CD4-positive, alpha-beta T cell treated with Interleukin-6 at 100 ng/mL for 8 hours (primary cell): Measurements from ENCODE around the gene CIB4.
"Not testable (repeated sequence)": the region's sequence is repeated elsewhere in the genome, so short reads cannot be mapped to it uniquely, and the experiment has no call there.

ENCODE experiments used
- DNase-seq: peaks from one replicate; pipeline ENCODE4 v3.0.0-alpha.2; 2020; ENCODE audit warnings: mixed read lengths, low spot score

The CIB4 gene

DNA sequence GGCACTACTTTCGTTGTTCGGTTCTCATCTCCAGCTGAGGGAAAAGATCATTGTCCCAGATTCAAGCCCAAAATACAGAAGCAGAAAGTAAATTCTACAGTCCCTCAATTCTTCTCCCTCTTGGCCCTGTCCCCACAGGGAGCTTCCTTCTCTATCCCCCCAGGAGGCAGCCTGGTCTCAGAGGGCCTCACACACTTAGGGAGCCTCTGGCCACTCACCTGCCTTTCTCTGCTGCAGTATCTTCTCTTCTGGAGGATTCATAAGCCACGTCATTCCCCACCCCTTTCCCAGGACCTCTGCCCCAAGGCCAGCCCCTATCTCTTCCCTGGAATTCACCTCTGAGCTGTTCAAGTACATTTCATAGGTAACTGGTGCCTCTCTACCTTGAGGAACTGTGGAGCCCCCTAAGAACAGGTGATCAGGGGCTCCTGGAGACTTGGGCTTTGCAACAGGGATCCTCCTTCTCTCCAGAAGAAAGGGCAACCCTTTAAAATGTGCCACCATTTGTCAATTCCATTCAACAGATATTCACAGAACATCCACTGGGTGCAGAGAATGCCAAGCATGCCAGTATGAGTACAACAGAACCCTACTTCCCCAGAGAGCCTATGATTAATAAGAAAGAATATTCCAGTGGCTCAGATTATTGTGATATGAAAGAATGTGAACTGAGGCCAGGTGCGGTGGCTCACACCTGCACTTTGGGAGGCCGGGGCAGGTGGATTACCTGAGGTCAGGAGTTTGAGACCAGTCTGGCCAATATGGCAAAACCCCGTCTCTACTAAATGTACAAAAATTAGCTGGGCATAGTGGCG, 72.9 kb downstream of the CIB4 start:
- DNase-seq: no peak

DNA sequence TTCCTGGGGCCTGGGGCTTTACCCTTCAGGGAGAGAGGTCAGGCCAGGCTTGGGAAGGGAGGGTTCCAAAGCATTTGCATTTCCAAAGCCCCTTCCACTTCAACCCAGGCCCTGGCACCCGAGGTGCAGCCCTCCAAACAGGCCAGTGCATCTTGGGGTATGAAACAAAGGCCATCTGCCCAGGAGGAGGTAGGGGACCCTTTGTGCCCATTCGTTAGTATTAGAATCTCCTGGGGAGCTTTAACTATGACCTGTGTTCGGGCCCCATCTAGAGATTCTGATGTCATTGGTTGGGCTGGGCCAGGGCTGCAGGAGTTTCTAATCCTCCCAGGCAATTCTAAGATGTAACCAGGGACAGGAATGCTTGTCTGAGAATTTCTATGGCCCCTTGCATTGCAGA, 73.6 kb downstream of the CIB4 start:
- DNase-seq: no peak

DNA sequence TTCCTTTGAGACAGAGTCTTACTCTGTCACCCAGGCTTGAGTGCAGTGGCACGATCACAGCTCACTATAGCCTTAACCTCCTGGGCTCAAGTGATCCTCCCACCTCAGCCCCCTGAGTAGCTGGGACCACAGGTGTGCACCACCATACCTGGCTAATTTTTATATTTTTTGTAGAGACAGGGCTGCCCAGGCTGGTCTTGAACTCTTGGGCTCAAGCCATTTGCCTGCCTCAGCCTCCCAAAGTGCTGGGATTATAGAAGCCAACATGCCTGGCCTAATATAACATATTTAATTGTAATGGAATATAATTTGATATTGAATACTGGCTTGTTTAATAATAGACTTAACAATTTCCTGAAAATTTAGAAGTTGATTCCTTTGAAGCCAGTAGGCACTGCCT, 74.4 kb downstream of the CIB4 start:
- not testable (repeated sequence) for DNase-seq

DNA sequence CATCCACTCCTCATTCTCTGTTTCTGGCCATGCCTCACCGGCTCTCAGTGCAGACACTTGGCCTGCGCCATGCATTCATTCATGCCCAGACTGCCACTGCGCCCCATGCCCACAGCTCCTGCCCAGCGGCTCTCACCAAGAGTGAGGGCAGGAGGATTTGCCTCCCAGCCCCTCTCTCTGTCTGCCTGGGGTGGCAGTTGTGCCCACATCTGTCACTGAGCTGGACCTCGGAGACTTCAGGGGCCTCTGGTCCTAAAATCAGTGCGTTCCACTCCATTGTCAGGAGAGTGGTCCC, 75.1 kb downstream of the CIB4 start:
- DNase-seq: no peak

DNA sequence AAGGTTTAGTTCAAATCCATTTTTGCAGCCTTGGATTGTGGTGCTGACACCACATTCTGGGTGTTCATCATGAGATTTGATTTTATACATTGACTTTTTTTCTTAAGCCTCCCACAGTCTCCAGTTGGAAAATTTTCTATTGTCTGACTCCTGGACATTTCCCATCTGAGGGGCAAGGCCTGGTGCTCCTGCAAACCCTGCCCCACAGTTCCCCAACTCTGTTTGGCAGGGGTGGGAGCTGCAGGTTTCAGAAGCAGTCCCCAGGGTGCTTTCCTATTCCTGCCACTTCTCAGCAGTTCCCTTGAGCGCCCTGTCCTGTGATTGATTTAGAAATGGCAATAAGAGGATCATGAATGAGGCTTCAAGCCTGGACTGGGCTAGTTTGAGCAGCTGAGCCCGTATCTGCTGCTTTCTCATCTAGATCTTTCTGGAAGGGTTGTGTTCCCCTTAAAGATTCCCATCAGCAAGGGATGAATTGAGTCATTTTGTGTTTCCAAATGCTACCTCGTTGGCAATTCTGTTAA, 77.0 kb downstream of the CIB4 start:
- DNase-seq: no peak

DNA sequence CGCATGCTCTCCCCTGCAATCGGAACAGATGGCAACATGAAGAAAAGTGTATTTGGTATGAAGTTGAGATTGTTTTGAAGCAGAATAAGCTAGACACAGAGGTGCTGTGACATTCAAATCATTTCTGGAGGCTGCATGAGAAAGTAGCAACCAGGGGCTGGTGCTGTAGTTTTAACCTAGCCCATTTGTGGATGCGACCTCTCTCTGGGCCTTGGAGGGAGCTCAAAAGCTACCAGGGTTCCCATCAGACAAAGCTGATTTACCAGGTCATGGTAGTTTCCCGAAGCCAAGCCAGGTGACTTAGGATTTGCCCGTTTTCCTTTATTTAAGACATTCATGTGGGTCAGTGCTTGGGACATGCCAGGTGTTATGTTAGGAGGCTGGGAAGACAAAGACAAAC, 77.5 kb downstream of the CIB4 start:
- DNase-seq: no peak

DNA sequence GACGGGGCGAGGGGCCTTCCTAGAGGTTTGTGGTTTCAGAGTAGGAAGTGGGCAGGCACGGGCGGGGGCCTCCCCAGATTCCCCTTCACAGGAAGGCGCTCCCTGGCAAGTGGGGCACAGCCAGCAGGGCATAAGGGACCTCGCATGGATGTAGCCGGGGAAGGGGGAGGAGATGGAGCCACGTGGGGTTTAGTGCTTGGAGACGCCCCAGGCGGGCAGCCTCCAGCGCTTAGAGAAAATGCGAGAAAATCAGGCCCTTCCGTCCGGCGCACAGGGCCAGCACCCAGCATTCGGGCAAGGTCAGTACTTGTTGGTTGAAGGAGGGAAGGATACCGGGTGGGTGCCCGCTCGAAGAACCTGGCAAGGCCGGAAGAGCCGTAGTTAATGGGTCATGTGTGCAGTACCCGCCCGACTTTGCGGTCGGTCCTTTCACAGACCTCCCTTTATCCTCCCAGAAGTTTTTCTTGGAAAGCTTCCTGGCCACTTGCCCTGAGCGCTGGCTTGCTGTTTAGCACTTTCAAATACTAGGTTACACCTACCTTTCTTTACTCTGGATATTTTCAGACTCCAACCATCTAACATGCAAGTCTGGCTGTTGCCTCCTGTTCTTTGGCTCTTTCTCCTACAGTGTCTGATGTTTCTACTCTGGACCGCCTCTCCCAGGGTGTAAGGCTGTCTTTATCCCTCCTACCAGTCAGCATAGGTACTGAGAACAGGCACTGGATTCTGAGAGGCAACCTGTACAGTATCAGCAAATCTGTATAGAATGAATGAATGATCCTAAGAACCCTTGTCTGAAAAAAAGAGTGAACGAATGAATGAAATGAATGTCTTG, 78.1 kb downstream of the CIB4 start:
- no peak for DNase-seq

DNA sequence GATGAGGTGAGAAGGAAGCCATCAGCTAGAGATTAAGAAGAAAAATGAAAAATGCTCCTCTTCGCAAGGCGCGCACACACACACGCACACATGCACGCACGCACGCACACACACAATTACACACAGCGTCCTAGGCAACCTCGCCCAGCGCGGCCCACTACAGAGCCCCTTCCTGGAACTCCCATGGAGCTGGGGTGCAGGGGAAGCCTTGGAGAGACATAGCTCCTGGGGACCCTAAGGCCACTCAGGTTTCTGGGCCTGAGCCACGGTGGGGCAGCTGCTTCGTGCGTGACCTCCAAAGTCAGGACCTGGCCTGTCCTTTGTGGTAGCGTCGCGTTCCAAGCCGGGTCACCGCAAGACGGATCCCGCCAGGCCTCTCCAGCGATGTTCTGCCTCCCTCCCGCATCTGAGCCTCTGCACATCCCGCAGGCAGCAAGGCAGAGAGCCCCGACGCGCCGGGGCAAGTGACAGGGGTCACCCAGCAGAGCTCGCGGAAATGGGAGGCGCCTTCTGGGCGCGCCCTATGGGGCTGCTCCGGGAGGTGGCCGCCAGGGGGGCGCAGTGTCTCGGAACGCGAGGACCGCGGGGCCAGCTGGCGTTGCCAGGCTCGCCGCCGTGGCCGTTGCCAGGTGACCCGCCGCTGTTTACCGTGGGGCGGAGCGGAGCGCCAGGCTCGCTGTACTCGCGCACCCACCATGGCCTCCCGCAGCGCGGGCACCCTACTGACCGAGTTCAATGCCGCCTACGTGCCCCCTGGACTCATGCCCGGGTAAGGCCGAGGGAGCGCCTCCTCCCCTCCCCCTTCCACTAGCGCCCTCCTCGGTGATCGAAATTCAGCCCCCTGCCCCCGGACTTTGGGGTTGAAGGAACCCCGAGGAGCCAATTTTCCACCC, 79.0 kb downstream of the CIB4 start:
- no peak for DNase-seq

DNA sequence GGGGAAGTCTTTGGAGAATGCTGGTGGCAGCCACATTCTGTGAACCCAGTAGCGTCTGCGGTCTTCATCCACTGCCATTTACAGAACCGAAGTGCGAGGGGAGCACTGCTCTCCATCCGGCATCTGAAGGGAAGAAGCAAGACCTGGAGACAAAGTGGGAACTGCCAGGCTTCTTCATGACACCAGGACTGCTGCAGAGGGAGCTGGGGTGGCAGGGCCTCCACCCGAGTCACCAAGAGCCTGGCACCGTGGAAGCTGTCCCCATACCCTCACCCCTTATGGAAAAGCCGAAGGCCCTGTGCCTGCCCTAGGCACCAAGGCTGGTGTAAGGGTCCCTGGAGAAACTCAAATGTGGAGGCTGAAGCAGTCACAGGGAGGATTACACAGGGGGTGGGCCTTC, 79.8 kb downstream of the CIB4 start:
- no peak for DNase-seq

DNA sequence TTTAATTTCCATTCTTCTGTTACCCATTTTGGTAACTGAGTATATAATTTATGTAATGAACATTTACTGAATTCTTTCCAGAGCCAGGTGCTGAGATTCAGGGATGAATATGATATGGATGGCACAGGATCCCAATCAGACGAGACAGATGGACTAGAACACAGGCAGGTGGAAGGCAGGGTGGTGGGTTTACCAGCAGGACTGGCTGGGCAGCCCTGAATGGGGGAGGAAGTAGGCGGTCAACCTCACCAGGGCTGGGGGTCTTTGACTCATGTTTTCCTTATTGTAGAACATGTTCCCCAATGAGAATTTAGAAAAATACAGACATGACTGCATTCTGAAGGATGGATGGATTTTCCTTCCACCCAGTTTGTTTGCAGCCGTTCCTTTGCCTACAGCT, 80.3 kb downstream of the CIB4 start:
- DNase-seq: no peak

DNA sequence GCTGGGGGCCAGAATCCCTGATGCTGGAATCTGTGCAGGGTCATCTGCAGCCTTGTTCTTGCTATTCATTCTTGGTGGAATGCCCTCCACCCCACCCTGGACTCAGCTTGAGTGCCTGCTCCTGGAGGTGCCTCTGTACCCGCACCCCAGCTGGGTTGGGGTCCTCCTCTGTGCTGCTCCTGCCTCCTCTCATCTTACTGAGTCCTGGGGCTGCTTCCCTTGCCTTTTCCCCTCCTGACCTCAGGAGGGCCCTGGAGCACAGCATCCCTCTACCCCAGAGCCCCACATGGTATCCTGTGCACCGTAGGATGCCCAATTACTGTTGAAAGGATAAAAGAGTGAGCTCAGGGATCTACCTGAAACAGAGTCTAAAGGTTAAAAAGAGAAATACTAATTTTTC, 81.6 kb downstream of the CIB4 start:
- no peak for DNase-seq

DNA sequence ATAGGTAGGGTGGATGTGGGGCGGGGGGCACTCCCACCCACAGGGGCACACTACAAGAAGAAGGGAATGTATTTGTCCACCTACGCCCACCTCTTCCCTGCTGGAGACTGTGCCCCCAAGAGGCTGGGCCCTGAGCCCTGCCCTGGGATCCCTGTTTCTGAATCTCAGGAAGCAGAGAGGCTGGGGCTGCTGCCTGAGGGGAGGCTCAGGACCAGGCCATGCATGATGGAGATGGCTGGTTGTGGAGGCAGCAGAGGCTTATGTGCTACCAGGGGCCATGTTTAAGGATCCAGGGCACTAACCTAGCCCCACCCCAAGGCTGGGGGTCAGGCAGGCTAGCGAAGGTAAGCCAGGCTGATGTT, 82.1 kb downstream of the CIB4 start:
- DNase-seq: no peak

DNA sequence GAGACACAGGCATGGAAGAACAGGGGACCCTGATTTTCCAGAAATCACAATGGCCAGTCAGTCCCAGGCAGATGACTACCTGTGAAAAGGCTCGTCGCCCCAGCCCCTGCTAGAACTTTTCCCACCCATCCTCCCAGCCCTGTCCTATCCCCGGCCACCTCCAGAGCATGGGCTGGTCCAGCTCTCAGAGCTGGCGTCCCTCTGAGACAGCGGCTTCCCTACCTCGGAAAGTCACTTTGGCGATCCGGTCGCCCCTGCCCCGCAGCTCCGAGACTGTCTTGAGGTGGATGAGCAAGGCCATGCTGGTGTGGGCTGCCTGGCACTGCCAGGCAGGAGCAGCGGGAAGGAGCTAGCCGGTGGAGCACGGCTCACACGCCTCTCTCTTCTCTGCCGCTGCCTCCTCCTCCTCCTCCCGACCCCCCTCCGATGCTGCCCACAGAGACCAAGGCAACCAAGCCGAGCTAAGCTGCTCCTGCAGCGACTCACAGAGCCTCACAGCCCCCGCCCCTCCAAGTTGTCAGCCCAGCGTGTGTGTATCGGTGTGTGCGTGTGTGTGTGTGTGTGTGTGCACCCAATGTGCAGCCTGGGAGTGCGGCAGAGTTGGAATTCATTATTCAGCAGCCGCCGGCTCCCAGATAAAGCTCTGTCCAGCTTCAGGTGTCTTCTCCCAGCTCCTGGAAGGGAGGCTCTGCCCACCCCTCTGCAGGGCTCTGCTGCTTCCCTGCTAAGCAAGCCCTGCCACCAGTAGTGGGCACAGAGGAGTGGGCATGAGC, 82.7 kb downstream of the CIB4 start:
- no peak for DNase-seq

DNA sequence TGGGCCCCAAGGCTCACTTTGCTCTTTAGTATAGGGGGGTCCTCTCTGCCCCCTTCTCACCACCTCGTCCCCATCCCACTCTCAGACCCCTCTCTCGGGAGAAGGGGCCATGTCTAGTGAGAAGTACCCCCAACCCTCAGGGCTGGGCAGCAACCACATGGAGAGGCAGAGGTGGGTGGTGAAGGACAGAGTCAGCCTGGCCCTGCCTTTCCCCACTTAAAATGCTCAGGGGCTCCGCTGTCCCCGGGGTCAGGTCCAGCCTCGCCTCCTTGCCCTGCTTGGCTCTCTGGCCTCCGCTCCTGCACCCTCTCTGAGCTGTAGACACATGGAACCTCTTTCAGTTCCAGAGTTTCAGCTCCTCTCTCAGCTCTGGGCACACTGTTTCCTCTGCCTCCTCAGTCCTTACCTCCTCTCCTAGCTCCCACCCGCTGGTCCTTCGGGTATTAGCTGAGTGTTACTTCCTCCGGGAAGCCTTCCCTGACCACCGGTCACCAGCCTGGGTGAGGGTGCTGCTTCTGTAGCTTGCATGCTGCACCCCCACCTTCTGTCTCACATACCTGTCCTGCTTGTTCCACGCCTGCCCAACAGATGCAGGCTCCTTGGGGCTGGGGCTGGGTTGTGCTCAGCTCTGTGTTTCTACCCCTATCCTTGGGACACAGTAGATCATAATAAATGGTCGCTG, 83.8 kb downstream of the CIB4 start:
- no peak for DNase-seq

DNA sequence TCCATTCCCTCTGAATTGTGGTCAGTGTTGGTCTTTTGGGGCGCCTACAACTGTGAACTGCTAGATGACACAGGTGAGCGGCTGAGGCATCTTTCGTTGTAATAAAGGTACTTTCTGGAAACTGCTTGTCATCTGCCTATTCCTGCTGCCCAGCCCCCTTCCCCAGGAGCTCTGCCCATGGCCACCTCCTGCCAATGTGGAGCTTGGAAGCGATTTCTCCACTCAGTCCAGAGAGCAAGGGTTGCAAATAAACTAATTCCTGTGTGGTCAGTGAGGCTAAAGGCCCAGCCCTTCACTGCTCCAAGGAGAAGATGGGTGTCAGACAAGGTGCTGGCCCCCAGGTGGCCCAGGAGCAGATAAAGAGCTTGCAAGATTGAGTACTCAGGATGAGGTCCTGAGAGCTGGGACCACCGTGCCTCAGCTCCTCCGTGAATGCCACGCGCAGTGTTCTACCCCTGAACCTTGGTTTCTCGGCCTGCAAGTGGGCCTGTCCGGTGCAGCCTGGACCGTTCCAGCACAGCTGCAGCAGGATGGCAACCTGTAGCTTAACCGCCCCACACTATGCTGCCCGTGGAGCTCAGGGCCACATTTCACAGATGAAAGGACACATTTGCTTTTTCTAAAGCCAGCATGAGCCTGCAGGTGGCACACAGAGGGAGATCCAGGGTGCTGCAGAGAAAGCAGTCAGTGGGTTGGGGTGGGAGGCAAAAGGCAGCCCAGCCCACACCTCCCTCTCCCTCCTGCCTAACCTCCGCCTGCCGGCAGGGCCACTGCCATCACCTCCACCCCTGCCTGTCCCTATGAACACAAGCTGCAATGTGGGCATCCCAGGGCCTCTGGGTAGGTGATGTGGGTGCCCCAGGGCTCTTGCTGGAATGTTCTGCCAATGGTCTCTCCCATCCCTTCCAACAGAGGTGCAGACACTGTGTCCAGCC, 84.6 kb downstream of the CIB4 start:
- no peak for DNase-seq

DNA sequence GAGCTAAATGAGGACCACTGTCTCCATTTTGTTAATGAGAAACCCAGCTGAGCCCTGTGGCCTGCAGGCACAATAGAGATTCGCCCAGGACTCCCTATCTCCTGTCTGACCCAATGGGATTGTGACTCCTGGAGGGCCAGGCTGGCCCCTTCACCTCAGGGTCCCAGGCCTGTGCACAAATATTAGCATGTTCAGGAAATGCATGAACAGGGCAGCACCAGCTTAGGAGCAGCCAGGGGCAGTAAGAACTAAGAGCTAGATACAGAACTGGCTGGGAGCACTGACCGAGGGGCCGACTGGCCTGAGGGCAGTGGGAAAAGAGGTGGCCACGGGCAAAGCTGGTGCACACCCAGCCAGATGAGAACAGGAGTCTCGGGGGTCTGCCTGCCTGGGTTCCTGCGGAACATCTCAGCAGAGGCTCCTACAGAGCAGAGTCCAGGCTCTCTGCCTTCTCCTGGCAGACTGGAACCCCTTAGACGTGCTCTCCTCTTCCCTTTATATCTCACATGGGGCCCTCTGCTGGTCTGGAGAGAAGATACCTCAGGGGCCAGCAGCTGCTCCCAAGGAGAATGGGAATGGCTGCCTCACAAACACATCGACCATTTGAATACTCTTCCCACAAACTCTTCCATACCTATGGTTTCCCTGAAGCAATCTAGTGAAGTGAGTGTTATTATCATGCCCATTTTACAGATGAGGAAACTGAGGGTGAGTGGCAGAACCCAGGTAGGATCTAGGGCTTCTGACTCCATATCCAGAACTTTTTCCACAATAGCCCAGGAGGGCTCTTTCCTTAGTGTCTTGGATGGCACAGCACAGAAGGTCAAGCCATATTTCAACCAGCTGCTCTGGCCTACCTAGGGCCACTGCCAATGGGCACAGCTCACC, 85.7 kb downstream of the CIB4 start:
- DNase-seq: no peak

DNA sequence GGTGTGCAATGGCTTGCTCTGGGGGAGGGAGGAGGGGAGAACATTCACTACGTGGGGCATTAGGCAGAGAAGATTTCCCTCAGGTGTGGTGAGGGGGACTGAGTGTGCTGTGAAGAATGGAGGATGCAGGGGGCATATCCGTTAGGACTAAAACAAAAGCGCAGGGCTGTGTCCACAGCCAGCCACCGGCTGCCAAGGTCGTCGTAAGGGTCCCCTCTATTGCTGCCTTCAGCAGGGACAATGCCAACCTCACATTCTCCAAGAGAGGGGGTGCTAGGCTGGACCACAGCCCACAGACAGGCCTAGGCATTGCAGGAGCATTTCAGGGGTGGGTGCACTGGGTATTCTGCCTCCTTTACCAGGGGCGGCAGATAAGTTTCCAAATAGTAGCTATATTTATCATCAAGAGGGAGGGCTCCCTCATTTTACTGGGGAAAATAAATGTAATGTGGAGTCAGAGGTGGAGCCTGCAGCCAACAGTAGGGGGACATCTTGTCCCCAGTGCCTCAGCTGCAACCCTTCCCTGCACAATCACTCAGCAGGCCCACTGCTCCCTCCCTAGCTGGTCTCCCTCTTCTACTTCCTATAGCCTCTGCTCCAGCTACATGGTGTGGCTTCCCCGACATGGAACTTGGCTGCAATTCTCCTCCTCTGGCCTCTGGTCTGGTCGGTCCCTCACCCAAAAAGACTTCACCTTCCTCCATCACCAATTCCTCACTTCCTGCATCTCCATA, 88.4 kb downstream of the CIB4 start:
- DNase-seq: no peak
